ENCODE results near the gene DDX23.
"Not testable (repeated sequence)": the region's sequence is repeated elsewhere in the genome, so short reads cannot be mapped to it uniquely, and the experiment has no call there.

The DDX23 gene

DNA sequence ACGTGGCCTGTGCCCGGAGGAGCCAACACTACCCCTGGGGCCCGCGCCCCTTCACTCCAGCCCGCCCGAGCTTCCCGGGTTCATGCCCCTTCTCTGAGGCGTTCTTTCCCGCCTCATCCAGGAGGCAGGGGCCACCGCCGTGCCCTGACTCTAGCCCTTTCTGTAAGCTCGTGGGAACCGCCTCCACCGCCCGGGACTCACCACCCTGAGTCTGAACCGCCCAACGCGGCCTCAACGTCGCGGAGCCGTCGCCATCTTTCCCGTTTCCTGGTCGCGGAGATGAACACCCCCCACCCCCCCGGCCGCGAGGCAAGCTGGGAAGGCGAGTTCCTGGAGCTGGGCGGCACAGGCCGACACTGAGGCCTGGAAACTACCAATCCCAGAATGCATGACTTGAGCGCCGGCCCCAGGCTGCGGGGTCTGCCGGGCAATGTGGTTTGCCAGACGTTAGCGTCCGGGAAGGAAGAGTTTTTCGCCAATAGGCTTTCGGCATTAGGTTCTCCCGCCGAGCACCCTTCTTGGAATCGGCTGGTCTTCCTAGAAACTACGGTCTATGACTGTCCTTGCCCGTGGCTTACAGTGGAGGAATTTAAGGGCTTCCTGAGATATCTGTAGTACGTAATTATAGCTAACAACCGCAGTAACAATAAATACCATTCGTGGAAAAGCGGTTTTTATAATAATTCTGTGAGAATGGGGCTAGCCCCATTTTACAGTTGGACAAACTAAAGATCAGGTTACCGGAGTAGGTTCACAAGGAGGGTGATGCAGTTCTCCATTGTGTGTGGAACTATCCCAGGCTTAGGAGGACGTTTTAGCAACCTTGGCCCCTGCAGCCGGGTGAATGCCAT, at the start of gene DDX23:
DDX23 (minus strand) TSS at position 281 of the 851 bp plus-strand sequence. CDS start 6,381 bp downstream, outside the sequence.
- peak; percentile 86 for DNase-seq

DNA sequence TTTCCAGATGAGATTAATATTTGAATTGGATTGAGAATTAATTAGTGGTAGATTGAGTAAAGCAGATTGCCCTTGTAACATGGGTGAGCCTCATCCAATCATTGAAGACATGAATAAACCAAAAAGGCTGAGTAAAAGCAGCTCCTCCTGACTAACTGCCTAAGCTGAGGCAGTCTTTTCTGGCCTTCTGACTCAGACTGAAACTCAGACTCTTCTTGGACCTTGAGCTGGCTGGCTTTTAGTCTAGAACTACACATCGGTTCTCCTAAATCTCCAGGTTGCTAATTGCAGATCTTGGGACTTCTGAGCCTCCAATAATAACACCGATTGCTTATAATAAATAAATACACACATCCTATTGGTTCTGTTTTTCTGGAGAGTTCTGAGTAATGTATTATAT, 49.3 kb upstream of the DDX23 start:
- DNase-seq, result no peak

DNA sequence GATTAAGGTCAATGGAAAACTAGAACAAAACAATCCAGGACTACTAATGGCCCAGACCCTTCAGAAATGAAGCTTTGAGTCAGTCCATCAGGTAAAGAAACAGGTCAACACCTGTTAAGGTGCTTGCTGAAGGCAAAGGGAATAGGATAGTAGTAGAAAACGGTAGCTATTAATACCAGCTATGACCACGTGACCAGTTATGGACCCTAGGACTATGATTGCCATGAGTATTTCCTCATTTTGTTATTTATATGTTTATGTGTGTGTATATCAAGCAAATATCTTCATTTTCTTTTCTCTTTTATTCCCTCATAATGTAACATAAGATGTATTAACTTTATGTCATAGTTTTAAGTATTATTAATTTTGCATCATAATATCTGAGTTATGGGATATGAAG, 47.7 kb upstream of the DDX23 start:
- DNase-seq, result no peak

DNA sequence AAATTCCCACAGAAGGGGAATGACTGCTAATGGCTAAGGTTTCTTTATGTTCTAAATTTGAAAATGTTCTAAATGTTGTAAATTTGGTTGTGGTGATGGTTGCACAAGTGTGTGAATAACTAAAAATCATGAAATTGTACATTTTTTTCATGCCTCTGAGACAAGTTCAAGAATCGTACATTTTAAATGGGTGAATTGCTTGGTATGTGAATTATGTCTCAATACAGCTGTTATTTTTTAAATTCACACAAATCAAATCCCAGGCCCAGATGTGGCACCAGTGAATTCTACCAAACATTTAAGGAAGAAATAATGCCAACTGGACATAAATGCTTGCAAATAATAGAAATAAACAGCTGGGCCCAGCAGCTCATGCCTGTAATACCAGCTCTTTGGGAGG, 42.3 kb upstream of the DDX23 start:
- DNase-seq, result no peak

DNA sequence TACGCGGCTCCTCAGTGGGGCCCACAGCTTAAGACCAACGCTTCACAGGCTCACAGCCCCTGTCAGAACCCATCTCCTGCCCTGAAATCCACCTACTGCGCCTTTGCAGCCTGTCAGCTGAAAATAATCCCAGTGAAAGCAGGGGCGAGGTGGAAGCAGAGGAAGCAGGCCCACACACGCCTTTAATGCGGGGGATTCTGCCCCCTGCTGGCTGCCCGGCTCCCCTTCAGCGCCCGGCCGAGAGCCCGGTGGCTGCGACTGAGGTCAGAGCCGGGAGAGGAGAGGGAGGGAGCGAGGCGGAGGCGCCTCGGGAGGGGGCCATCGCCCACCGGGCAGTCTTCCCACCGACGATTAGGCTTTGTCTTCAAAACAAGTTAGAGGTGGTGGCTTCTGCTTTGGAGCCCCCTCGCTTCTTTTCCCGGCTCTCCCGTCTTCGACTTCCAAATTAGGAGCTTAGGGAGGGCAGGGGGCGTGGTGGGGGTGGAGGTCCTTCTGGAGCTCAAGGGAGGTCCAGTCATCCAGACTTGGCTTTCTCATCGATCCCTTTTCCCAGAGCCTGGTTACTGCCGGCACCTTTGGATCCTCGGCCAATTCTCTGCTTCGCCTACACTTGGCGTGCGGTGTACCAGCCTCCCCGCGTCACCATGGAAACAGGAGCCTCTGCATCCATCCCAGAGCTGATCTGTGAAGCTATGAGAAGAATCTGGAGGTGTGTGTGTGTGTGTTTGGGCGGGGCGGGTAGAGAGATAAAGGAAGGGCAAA, 38.9 kb upstream of the DDX23 start:
- peak; percentile 74 for DNase-seq

DNA sequence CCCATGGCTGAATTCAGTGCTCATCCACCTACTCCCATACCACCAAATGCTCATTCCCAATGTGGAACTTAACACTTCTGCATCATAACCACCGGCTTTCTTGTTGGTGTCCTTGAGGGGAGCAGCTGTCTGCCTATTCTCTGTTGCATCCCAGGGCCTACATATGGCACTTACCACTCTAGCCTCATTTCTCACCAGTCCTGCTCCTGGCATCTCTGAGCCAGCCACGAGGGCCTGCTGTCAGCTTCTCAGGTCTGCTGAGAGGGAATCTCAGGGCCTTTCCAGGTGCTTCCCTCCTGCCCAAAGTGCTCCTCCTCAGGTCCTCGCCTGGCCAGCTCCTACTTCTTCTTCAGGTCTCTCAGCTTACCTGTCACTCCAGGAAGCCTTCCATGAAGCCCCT, 37.7 kb upstream of the DDX23 start:
- no peak for DNase-seq

DNA sequence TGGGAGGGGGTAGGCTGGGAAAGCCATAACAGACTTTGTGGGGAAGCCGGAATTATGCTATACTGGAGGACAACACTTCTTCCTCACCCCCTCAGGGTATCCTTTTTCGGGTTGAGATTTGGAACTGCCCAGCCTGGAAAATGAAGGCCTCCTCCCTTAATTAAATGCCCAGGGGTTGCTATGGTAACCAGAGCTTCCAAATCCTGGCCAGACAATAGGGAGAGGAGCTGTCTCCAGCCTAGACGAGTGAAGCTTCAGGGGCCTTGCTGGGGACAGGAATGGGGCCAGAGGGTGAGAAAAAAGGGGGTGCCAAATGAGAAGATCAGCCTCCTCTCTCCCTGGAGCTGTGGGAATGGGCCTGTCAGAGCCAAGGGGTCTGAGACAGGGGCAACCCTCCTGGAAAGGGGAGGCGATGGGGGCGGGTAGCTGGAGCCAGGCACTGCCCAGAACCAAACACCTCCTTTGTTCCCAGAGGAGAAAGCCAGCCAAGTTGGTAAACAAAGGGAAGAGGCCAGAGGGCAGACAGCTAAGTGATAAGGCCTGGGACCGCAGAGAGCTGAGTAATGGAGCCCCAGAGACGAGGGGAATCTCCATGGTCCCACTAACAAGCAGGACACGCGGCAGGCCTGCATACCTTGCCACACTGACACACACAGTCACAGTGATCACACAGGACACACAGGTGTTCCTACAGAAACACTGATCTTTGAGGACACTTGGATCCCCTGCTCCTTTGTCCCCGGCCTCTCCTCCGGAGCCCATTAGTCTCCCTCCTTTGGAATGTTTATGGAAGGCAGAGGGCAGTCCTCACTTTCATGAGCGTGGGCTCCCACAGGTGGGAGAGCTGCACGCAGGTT, 31.6 kb upstream of the DDX23 start:
- no peak for DNase-seq

DNA sequence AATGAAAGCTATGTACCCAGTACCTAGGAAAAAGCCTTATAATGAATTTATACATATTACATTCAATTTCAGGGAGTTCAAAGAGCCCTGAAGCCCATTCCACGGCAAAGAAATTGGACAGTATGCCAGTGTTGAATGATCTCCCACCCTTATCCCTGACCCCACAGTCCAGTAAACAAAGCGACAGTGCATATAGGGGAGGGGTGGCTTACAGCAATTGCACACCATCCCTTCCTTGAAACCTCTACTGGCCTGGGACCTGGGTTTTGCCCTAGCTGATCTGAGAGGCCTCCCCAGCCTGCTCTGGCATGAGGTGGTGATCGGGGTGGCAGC, 31.0 kb upstream of the DDX23 start:
- no peak for DNase-seq

DNA sequence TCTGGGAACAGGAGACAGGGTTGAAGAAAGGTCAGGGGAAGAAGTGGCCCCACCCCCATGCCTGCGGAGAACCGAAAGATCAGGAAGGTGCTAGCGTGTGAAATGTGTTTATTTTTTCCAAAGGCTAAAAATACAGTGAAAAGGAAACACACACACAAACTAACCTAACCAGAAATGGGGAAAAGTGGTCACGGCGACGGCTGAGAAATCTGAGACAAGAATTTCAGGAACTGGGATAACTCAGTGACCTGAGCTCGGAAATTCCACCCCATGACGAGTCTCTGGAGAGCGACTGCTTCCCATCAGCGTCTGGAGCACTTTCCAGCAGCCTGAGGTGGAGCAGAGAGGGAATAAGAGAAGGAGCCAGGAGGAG, 30.3 kb upstream of the DDX23 start:
- DNase-seq, result no peak

DNA sequence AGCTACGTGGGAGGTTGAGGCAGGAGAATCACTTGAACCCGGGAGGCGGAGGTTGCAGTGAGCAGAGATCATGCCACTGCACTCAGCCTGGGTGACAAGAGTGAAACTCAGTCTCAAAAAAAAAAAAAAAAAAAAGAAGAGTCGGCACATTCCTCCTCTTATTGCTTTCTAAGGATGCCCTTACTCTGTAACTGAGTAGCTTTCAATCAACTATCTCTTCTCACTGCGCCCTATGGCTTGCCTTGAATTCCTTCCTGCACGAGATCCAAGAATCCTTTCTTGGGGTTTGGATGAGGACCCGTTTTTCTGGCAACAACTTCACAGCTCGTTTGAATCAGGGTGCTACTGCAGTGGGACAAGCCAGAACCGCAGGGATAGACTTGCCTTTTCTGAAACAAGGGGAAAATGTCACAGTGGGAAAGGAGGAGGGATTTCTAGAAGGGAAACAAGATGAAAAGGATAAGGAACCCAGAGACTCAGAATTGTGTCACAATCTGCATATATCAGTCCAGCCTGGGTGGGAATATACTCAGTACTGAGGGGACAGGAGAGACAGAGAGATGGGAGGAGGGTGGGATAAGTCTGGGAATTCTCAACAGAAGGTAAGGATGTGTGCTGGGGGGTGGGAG, 29.8 kb upstream of the DDX23 start:
- DNase-seq, result no peak

DNA sequence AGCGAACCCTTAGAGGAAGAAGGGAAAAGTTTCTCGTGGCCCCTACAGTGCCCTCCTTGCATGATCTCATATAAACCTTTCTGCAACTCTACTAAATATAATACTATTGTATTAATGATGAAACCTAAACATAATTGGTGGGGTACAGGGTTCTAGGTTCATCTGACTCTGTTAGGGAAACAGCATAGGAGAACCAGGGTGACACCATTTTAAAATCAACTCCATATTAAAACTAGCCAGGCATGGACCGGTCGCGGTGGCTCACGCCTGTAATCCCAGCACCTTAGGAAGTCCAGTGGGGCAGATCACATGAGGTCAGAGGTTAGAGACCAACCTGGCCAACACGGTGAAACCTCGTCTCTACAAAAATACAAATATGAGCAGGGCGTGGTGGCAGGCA, 28.7 kb upstream of the DDX23 start:
- no peak for DNase-seq

DNA sequence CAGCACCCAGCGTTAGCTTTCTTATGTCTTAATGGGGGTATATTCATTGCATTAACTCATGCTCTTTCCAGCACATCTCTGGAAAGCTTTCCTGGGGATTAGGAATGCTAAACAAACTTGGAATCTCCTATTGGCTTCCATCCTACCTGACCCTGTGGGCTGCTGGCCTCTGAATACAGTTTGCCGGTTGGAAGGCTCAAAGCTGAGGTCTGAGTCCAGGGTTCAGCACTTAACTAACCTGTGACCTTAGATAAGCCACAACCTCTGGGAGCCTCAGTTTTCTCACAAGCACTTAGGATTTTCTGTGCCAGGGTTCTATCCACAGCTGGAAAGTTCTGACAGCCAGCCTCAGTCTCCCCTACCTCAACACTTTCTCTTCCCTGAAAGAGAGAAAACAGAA, 26.6 kb upstream of the DDX23 start:
- no peak for DNase-seq

DNA sequence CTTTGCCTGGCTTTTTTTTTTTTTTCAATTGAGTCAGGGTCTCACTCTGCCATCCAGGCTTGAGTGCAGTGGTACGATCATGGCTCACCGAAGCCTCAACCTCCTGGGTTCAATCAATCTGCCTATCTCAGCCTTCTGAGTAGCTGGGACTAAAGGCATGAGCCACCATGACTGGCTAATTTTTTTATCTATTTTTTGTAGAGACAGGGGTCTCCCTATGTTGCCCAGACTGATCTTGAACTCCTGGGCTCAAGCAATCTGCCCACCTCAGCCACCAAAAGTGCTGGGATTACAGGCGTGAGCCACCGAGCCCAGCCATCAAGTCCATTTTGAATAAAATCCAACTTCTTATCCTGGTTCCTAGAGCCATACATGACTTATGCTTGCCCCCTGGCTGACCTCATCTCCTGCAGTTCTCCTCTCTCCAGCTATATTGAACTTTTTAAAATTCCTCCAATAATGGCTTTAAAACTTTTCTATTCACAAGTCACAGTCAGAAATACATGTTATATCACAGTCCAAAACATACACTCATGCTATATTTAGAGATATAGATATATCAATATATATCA, 24.1 kb upstream of the DDX23 start:
- no peak for DNase-seq

DNA sequence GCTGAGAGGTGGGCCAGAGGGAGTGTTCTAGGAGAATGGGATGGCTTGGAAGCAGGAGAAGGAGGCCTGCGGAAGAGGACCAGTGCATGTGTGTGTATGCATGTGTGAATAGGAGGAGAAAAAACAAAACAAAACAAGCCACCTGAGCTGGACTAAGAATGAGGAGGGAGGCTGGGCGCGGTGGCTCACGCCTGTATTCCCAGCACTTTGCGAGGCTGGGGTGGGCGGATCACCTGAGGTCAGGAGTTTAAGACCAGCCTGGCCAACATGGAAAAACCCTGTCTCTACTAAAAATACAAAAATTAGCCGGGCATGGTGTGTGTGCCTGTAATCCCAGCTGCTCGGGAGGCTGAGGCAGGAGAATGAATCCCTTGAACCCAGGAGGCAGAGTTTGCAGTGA, 21.6 kb upstream of the DDX23 start:
- DNase-seq, result not testable (repeated sequence)

DNA sequence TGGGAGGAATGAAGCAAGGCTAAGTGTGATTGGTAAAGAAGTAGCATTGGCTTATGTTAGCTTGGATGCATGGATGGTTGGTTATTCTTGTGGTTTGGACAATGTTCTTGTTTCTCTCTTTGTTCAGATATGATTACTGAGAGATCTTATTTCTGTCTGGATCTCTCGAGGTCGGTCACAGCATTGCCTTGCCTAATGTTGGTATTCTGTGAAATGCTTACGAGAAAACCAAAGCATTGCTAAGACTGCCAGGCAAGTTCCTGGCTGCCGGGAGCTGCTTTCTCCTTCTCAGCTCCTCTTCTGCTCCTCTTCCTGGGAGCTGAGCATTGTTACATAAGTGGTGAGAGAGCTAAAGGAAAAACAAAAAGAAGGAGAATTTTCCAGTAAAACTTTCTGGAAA, 21.1 kb upstream of the DDX23 start:
- DNase-seq, result no peak

DNA sequence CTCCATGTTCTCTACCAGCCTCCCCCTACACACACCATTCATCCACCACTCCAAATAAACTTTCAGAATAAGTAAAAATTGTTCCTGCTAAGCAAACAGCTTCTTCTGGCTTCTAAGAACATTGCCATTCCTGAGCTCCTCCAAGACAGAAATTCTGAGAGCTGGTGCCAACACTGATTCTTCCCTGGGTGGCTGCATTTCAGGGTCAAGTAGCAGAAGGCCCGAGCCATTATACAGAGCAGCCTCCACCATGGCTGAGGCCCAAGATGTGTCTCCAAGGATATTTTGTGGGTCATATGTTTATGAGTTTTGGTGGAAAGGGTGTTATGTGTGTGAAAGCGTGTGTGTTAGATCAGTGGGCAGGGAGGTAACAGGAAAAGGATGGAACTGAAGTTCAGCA, 17.2 kb upstream of the DDX23 start:
- DNase-seq, result no peak

DNA sequence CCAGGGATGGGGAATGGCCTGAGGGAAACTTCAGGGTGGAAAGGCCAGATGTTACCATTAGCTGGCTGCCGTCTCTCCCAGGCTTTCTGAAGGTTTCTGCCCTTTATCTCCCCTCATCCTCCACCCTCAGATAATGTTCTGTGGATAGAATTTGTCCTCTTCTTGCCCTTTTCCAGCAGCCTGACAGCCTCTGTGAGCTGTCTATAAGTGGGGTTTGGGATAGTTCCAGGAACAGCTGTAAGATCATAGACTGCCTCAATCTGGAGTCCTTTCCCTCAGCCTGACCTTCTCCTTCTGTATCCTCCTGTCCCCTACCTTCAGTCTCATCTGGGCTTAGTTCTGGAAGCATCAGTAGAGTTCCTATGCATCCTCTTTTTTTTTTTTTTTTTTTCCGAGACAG, 16.5 kb upstream of the DDX23 start:
- DNase-seq, result no peak

DNA sequence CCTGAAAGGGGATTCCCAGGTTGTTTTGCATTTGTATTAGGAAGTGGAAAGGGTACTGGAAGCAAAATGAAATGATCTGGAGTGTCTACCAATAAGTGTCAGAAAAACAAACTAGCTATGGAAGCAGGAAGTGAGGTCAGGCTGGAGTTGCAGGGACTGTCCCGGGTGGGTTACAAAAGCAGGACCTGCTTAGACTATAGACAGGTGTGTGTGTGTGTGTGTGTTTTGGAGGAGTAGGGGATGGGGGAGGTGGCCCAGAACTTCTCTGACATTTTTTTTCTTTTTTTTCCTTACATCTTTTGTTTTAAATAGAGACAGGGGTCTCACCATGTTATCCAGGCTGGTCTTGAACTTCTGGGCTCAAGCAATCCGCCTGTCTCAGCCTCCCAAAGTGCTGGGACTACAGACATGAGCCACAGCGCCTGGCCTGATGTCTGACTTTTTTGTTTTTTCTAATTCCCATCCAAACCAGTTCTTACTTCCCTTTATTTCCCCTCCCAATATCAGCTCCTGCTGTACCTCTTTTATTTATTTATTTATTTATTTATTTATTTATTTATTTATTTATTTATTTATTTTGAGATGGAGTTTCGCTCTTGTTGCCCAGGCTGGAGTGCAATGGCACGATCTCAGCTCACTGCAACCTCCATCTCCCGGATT, 14.2 kb upstream of the DDX23 start:
- no peak for DNase-seq

DNA sequence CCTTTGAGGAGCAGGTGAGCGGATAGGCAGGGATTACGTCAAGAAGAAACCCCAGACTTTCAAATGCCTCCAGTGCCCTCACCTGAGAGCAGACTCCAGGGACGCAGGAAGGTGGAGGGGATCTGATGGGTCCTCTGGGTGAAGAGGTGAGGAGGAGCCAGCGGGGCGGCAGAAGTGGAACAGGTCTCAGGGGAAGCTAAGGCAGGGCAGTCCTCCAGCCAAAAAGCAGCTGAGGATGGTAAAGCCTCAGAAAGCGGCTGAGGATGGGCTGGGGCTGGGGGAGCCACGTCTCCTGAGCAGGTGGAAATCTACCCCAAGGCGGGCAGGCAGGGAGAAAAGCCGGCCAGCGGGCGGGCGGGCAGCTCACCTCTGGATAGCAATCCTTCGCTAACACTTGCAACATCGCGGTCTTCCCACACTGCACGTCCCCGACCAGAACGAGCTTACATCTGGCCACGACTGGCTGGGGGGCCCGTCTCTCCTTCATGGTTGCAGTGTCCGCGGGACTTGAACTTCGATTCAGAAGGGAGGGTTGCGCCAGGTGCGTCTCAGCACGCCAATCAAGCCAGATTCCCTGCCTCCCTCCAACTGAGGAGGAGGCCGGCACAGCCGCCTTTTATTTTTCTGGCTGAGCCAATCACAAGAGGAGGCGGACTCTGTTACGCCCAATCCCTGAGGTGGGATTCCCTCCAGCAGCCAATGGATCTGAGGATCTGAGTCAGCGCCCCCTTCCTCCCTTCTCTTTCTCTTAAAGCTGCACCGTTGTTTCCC, 13.5 kb upstream of the DDX23 start, which contains the start of gene RND1:
RND1 (minus strand) TSS at position 590 of the 771 bp plus-strand sequence; CDS start at position 487, 103 bp downstream.
- DNase-seq, result peak; percentile 70

DNA sequence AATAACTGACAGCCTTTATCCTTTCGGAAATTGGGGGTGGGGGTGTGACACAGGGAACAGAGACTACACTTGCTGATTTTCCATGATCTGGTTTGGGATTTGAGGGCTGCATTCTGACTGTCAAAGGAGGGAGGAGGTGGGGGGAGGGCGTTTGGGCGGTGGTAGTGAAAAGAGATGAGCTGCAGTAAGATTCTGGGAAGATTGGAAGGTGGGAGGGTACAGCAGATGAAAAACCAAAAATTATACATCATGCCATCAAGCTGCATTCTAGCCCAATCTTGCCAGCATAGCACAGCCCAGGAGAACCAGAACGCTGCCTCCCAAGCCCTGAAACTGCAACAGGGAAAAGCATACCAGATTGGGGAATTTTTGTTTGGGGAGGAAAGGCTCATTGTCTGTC, 11.3 kb upstream of the DDX23 start:
- no peak for DNase-seq

DNA sequence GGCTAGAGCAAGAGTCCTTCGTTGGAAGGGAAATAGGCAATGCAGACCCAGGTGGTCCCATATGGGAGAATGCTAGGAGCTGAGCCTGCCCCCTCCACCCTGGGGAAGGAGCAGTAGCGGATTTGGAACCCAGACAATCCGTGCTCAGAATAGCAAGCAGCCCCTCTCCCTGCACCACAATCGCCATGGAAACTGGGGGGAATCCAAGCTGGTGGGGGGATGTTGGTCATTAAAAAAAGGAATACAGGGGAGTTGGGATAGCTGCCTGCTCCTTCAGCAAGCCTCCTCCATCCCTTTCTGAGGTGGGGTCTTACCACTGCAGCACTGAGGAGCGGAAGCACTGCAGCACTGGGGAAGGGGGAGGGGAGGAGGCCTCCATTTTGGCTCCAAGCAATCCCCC, 10.8 kb upstream of the DDX23 start:
- no peak for DNase-seq
